Cardiac ventricle fibroblast (primary cell): ENCODE results near the gene IFT25. TPM values are rescaled to one million over a fixed set of nuclear protein-coding genes. Genes with fewer than 3 reads are reported as not detected.

ENCODE experiments used
- total RNA-seq: library from RNA; depleted of rRNA; stranded (reverse); fragments of >200 nt; gene quantifications from 2 replicates; pipeline ENCODE4 v1.2.3, GENCODE V29; 2015

Gene IFT25
- 22.0 and 22.8 TPM in 2 replicates for total RNA-seq

GRCh38 chr1:53945433-53946251 lies at the start of gene IFT25:
TSS of gene IFT25 (minus strand) at chr1:53945699. CDS start at chr1:53940082, 5,617 bp downstream.

DNA sequence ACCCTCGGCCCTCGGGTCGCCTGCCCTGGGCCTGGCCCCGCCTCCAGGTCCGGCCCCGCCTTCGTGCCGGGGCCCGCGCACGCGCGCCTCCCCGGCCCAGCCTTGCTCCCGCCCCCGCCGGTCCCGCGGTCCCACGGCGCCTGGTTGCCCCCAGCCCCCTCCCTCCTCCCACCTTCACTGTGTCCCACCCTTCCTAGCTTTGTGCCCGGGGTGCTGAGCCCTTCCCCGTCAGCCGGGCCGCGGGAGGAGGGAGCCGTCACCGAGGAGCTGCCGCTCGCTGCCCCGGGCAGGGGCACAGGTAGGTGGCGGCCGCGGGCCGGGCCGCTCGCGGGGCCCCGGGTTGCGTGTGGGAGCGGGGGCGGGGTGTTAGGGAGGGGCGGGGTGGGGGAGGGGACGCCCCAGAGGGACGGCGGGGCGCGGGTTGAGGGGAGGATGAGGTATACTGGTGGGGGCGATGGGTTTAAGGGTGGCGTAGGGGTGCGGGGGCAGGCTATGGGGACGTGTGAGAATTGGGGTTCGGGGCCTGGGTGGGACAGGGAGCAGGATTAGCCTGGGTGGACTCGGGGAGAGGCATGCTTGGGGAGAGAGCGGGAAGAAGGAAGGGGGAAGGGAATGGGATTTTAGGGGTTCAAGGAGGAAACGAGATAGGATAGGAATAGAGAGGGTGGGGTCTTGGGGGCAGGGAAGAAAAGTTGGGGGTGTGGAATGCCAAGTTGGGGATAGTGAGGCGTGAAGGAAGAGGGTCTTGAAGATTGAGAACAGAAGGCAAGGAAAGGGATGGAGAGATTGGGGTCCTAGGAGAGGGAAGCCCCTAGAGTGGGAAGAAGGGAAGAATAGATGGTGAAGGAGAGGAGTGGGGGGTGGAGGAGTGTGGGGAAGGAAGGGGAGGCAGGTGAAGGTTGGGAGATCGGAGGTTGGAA lies 1.0 kb upstream of the IFT25 start, which contains the start of gene LRRC42:
TSS of gene LRRC42 (plus strand) at position 99 of the 920 bp plus-strand sequence. CDS start 5,650 bp downstream, outside the sequence.

DNA sequence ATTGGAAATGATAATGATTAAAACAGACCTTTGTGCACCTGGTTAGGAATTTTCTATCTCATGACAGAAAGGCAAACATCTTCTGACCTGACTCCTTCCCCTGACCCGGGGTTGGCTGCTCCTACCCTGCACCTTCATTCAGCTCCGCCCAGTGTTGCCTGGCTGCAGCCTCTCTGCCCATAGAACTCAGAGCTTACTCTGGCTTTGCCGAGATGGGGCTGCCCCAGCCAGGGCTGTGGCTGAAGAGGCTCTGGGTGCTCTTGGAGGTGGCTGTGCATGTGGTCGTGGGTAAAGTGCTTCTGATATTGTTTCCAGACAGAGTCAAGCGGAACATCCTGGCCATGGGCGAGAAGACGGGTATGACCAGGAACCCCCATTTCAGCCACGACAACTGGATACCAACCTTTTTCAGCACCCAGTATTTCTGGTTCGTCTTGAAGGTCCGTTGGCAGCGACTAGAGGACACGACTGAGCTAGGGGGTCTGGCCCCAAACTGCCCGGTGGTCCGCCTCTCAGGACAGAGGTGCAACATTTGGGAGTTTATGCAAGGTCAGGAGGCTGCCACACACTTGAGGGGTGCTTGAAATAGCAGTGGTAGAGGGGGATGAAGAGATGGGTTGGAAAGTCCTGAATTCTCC lies 51.4 kb downstream of the IFT25 start, which contains the start of gene DIO1:
TSS of gene DIO1 (plus strand) at position 189 of the 638 bp plus-strand sequence. CDS start at position 213, 24 bp downstream.

DNA sequence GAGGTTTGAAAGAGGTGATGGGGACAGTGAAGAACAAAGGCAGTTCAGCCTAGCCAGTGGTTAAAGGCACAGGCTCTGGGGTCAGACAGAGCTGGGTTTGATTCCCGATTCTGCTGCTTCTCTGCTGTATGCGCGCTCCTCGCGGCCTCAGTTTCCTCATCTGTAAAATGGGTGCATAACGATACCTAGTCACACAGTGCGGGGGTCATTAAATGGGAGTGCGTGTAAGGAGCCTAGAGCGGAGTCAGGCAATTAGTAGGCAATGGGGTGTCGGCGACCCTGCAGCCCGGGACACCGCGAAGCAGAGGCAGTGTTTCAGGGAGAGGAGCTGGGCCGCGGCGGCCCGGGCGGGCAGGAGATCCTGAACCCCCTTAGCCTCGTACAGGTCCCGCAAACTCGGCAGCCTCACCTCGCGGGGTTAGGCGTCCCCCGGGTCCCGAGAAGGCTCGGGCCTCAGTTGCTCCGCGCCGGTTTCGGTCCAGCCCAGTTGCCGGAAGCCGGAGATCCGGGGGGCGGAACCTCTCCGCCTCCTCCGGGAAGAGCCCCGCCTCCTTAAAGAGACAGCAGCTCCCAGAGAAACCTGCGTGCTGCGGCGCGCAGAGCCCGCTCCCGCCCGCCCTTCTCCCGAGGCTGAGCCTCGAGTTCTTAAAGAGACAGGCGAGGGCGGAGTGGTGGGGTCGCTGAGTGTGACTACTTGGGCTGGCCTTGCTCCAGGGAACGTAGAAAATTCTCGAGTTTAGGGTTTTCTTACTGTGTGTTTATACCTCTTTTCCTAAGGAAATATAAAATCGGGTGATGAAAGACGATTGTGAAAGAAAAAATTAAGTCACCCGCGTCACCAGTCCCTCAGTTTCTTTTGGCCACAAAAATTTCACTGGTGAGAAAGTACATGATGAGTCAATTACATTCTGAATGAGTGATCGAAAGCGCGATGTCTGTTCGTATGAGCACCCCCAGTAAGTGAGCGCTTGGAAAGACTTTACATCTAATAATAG lies 55.9 kb downstream of the IFT25 start, which contains the start of gene YIPF1:
TSS of gene YIPF1 (minus strand) at position 494 of the 995 bp plus-strand sequence. CDS start 860 bp downstream, outside the sequence.

Other genes starting within 250 kb of the IFT25 start
- gene GLIS1, start 206.5 kb downstream of the IFT25 start, total RNA-seq, result 2.7 and 3.2 TPM in 2 replicates
- gene NDC1, start 107.4 kb downstream of the IFT25 start, total RNA-seq, result 7.3 and 9.0 TPM in 2 replicates
- gene YIPF1, start 55.9 kb downstream of the IFT25 start, total RNA-seq, result 12.2 and 17.3 TPM in 2 replicates
- gene DIO1, start 51.5 kb downstream of the IFT25 start, total RNA-seq, result not detected in 2 replicates
- 22.9 and 24.7 TPM in 2 replicates for gene LRRC42, start 651 bp upstream of the IFT25 start, total RNA-seq
- gene LDLRAD1, start 72.5 kb upstream of the IFT25 start, total RNA-seq, result not detected in 2 replicates
- 226 and 300 TPM in 2 replicates for gene TMEM59, start 107.5 kb upstream of the IFT25 start, total RNA-seq
- gene TCEANC2, start 107.9 kb upstream of the IFT25 start, total RNA-seq, result 2.2 and 3.3 TPM in 2 replicates
- not detected in 2 replicates for gene CDCP2, start 207.3 kb upstream of the IFT25 start, total RNA-seq